NK-92 treated with Interleukin-12 subunit alpha and Interleukin-12 subunit beta, amount 100 ng/mL, for 24 hours (cell line): ENCODE data around the gene DIS3L.
"Not testable (repeated sequence)": the region's sequence is repeated elsewhere in the genome, so short reads cannot be mapped to it uniquely, and the experiment has no call there.

Source experiments
- DNase-seq: peaks from one replicate; lab custom pipeline; 2025; lab: John Stamatoyannopoulos, UW

Gene DIS3L

DNA sequence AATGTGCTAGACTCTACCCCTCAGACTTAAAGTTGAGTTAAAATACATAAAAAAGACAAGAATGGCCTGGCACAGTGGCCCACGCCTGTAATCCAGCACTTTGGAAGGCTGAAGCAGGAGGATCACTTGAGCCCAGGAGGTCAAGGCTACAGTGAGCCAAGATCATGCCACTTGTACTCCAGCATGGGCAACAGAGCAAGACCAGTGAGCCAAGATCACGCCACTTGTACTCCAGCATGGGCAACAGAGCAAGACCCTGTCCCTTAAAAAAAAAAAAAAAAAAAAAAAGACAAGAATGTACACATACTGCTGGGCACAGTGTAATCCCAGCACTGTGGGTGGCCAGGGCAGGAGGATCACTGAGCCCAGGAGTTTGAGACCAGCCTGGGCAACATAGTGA lies 17.4 kb downstream of the DIS3L start:
- DNase-seq = no peak

DNA sequence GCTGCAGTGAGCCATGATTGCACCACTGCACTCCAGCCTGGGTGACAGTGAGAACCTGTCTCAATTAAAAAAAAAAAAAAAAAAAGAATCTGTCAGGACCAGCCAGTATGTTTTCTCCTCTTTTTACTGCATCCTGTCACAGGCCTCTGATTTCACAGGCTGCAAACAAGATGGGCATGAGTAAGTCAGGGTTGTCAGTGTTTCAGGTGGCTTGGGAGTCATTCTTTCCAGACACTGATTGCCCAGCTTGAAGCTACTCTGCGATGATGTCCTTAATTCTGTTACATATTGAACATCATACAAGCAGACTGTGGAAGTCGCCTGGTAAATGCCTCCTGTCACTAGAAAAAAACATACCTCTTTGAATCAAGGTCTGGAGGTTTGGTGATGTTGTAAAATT lies 18.8 kb downstream of the DIS3L start:
- no peak for DNase-seq

DNA sequence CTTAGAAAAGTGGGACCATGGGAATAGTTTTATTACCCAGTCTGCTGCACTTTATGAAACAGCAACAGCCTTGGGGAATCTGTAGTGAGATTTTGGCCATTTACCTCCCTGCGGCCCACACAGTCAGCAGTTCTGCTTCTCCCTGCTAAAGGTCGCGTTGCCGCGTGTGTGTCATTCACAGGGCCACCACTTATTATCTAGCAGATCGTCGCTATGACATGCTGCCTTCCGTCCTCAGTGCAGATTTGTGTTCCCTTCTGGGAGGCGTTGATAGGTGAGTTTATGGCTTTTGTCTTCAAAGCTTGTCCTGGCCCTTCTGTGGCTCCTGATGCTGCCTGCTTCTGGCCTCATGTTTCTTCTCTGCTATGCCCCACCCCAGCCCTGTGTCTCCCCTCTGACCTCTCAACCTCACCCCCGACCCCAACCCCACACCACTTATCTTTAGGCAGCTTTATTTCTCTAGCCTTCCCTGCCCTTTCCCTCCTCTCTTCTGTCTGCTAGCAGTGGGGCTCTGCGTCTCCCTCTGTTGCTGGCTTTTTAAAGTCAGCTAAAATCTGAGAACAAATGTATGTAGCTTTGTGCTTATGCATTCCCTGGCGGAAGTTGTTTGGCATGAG lies 30.1 kb downstream of the DIS3L start:
- DNase-seq = no peak

DNA sequence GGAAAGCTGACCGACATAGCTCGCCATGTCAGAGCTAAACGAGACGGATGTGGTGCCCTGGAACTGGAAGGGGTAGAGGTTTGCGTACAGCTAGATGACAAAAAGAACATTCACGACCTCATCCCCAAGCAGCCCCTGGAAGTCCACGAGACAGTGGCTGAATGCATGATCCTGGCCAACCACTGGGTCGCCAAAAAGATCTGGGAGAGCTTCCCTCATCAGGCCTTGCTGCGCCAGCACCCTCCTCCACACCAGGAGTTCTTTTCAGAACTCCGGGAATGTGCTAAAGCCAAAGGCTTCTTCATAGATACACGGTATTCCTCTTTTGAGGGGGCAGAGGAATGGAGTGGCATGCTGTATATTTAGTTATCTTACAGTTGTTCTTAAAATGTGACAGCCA lies 32.7 kb downstream of the DIS3L start:
- no peak for DNase-seq

DNA sequence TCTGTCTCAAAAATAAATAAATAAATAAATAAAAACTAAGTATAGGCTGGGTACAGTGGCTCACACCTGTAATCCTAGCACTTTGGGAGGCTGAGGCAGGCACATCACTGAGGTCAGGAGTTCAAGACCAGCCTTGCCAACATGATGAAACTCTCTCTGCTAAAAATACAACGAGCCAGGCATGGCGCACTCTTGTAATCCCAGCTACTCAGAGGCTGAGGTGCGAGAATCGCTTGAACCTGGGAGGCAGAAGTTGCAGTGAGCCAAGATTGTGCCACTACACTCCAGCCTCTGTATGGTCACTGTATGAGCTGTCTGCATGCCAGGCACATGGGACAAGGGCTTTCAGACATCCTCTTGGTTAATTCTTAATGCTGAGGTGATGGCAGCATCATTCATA lies 34.4 kb downstream of the DIS3L start:
- DNase-seq = no peak

DNA sequence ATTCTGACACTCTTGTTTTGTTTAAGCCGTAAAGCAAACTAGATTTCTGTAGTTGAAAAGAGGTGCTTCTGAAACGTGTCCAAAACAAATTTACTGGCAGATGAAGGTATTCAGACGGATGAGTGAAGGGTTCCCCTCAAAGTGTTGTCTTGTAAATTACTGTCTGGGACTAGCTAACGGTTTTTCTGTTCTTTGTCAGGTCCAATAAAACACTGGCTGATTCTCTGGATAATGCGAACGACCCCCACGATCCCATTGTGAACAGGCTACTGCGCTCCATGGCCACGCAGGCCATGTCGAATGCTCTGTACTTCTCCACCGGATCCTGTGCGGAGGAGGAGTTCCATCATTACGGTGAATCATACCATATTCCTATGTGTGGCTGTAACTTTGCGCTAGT lies 35.4 kb downstream of the DIS3L start:
- DNase-seq = no peak

DNA sequence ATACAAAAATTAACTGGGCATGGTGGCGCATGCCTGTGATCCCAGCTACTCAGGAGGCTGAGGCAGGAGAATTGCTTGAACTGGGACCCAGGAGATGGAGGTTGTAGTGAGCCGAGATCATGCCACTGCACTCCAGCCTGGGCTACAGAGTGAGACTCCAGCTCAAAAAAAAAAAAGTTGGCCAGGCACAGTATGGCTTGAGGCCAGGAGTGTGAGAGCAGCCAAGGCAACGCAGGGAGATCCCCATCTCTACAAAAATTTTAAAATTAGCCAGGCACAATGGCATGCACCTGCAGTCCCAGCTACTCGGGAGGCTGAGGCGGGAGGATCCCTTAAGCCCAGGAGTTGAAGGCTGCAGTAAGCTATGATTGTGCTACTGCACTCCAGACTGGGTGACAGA lies 55.2 kb downstream of the DIS3L start:
- DNase-seq = not testable (repeated sequence)

DNA sequence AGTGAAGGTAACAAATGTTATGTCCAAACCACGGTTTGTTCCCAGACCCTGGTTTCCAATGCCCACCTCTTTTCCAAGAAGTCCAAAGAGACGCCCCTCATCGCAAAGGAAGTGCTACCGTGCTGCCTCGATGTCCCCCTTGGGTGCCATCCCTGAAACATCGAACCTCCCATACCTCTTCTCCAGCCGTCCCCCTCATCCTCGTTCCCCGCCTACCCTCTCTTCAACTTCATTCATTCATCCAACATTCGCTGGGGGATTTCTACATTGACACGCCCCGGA lies 62.6 kb downstream of the DIS3L start:
- no peak for DNase-seq

DNA sequence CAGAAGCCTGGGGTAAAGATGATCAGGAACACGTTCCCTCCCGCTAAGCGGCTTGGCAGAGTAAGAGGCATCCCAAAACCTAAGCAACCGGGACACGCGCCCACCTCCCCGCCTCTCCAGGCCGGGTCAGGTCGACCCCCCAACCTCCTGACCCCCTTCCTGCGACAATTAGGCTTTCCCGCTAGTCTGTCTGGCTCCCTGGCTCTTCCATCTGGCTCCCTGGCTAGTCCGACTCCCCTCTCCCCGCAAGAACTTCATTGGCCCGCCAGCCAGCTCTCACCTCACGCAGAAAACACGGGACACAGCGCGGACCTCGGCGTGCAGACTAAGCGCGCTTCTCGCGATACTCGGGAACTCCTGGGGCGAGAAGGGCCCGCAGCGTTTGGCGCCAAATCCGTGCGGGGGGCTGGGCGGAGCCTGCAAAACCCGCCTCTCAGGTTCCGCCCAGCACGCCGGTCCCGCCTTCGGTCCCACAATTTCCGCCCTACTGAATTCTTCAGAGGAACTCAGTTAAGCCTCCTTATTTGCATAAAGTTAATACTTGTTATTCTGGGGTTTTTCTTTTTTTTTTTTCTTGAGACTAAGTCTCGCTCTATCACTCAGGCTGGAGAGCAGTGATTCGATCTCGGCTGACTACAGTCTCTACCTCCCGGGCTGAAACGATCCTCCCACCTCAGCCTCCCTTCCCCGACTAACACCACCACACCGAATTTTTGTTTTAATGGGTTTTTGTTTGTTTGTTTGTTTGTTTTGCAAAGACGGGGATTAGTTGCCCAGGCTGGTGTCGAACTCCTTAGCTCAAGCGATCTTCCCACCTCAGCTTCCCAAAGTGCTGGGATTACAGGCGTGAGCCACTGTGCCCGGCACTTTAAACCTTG lies 63.2 kb downstream of the DIS3L start, which contains the start of gene TIPIN:
TIPIN (minus strand) TSS at position 327 of the 878 bp plus-strand sequence. CDS start 3,738 bp downstream, outside the sequence.
- DNase-seq = peak; percentile 95

DNA sequence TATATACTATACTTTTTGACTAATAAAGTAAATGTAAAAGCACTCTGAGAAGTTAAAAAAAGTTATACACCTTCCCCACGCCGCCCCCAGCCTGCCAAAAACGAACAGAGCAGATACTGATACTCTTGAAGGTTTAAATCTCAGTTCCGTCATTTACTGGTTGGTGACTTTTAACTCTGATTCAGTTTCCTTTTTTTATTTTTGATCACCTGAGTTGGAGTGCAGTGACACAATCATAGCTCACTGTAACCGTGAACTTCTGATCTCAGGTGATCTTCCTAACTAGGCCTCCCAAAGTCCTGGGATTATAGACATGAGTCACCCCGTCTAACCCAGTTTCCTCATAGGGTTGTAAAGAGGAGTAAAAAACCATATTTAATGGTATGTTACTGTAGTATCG lies 66.4 kb downstream of the DIS3L start:
- no peak for DNase-seq

DNA sequence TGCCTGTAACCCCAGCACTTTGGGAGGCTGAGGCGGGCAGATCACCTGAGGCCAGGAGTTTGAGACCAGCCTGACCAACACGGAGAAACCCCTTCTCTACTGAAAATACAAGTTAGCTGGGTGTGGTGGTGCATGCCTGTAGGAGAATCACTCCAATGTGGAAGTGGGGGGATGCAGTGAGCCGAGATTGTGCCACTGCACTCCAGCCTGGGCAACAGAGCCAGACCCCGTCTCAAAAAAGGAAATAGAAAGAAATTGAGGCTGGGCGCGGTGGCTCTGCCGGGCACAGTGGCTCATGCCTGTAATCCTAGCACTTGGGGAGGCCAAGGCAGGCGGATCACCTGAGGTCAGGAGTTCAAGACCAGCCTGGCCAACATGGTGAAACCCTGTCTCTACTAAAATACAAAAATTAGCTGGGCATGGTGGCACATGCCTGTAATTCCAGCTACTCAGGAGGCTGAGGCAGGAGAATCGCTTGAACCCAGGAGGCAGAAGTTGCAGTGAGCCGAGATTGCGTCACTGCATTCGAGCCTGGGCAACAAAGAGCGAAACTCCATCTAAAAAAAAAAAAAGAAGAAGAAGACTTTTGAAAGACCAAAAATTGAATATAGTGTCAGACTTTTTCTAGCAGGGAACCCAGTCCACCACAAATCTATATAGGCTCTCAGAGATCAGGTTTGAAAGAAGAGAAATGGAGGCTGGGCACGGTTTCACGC lies 68.5 kb downstream of the DIS3L start:
- not testable (repeated sequence) for DNase-seq

DNA sequence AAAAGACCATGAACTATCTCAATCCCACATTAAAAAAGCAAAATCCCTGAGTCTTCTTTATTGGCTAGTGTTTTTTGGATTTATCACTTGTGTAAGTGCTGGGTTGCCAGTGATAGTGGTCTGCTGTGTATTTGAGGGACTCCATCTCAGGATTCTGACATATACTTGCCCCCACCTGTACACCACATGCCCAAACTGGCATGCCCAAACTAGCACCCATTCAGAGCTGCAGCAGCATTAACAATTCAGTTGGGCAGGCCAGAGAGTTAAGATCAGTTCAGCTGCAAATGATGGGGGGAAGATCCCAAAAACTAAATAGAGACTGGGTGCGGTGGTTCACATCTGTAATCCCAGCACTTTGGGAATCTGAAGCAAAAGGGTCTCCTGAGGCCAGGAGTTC lies 69.4 kb downstream of the DIS3L start:
- no peak for DNase-seq

DNA sequence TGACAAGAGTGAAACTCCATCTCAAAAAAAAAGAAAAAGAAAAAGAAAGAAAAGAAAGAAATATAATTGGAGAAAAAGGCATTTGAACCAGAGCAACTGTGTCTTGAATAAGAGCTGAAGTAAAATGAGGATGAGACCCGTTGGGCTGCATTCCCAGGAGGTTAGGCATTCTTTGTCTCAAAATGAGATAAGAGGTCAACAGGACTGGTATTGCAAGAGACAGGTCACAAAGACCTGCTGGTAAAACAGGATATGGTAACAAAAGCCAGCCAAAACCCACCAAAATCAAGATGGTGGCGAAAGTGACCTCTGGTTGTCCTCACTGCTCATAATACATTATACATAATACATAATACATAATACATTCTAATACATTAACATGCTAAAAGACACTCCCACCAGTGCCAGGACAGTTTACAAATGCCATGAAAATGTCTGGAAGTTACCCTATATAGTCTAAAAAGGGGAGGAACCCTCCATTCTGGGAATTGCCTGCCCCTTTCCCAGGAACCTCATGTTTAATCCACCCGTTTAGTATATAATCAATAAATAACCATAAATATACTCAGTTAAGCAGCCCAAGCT lies 71.7 kb downstream of the DIS3L start:
- no peak for DNase-seq

DNA sequence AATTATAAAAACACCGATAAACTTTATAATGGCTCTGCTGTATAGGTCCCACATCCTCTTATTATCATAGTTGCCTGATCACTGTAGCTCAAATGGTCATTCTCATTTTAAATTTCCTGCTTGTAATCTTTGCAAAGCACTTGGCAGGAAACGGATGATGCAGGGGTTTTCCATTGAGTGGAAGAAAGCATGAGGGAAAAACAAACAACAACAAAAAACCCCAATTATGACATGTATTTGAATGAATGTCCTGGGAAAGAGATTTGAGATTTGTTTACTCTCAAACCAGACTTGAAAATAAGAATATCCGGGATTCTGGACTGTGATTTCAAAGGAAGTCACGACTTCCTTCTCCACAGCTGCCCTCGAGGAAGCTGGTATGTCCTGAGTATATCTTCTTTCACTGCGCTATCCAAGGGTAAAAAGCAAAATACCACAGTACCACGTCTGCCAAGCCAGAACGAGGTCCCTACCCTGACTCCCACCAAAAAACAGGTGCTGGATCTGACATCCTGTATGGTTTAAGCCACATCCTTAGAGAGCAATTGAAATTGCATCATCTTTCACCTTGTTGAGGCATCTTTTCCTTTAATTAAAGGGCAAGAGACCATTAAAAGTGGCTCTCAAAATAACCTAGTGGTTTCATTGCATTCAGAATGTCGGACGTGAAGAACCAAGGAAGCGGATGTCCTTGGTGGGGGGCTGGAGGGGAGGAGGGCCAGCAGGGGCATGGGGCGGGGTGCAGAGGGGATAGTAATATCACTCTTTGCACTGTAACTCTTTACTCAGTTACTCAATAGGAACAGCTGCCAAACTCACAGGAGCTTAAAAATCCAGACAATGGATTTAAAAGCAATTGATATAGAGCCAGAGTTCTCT lies 76.6 kb downstream of the DIS3L start:
- DNase-seq = no peak

DNA sequence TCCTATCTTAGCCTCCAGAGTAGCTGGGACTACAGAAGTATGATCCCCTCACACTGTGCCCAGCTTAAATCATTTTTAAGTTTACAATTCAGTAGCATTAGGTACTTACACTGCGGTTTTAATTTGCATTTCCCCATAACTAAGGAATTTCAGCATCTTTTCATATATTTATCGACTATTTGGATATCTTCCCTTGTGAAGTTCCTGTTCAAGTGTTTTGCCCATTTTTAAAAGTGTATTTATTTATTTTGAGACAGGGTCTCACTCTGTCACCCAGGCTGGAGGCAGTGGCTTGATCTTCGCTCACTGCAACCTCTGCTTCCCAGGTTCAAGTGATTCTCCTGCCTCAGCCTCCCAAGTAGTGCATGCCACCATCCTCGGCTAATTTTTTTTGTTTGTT lies 80.8 kb downstream of the DIS3L start:
- no peak for DNase-seq

DNA sequence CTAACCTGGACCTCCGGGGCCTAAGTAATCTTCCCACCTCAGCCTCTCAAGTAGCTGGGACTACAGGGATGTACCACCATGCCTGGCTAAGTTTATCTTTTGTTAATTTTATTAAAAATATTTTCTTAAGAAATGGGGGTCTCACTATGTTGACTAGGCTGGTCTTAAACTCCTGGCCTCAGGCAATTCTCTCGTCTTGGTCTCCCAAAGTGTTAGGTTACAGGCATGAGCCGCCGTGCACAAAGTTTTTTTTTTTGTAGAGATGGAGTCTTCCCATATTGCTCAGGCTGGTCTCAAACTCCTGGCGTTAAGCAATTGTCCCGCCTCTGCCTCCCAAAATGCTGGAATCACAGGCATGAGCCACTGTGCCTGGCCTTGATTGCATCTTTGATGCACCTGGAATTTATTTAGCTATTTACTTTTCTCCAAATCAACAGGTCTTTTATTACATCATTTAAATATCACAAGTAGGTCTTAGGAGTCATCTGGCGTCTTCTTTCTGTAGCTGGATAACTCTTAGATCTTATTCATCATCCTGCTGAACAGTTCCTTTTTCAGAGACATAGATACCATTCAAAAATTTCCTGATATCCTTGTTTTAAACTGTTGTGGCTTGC lies 85.6 kb downstream of the DIS3L start:
- DNase-seq = no peak

DNA sequence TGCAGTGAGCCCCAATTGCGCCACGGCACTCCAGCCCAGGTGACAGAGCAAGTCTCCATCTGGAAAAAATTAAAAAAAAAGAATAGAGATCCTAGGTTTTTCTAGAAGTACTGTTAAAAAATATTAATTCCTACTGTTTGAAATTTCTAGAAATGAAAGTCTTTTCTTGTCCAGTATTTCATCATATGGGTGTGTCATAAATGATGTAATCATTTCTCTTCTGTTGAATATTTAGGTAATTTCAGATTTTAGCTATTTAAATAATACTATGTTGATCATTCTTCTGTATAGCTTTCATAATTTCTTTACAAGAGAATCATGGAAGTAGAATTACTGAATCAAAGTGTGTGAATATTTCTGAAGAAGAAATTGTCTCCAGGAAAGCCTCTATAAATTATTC lies 88.0 kb downstream of the DIS3L start:
- DNase-seq = not testable (repeated sequence)
